ENCODE data around the gene COPS8.

Gene COPS8

DNA sequence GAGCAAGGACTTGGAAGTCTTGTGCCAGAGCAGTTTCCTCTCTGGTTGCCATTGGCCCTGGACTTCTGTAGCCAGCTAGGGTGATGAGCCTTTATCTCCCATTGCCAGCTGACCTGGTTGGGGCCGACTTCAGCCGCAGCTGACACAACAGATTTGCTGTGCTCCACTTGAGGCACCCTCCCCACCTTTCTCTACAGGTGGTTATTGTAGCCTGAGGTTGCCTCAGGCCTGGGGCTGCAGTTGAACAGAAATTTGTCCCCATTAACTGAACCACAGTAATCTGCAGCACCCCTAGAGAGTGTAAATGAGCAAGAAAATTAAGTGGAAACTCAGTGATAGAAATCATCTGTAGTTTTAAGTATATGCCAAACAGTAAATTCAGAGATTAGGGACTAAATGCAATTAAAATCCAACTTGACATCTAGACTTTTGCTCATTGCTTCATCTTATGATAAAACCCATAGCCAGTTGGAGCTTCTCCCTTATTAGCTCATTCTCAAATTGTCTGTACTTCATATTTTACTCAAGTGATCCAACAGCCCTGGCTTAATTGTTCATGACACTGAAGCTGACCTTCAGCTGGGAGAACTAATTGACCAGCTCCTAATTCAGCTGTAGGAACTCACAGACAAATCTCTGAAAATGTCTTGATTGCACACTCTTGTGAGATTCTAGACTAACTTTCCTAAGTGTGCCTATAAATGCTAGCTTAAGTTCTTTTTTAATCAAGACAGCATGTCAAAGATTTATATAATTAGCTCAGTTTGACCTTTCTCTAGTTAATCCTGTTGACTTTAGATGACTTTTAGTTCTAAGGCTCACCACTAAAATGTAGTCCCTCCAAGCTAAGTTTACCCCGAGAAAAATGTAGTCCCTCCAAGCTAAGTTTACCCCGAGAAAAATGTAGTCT lies 48.9 kb downstream of the COPS8 start:
- no peak for DNase-seq (ENCODE audit: extremely low spot score)
- ChIA-PET CTCF (interaction anchor here (1.0 to 1.4 kb wide), 4 partner anchors 13 to 287 kb away, joined by 3 to 6 read pairs (median 4); no protein-coding TSS in a partner anchor), POLR2A (no interaction called here)
- TF ChIP-seq, protein P1, sequence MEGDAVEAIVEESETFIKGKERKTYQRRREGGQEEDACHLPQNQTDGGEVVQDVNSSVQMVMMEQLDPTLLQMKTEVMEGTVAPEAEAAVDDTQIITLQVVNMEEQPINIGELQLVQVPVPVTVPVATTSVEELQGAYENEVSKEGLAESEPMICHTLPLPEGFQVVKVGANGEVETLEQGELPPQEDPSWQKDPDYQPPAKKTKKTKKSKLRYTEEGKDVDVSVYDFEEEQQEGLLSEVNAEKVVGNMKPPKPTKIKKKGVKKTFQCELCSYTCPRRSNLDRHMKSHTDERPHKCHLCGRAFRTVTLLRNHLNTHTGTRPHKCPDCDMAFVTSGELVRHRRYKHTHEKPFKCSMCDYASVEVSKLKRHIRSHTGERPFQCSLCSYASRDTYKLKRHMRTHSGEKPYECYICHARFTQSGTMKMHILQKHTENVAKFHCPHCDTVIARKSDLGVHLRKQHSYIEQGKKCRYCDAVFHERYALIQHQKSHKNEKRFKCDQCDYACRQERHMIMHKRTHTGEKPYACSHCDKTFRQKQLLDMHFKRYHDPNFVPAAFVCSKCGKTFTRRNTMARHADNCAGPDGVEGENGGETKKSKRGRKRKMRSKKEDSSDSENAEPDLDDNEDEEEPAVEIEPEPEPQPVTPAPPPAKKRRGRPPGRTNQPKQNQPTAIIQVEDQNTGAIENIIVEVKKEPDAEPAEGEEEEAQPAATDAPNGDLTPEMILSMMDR (IDR thresholded peaks at IDR 0.05; ENCODE audit: control extremely low read depth, extremely low read depth, low read depth, missing control alignments) = no peak

DNA sequence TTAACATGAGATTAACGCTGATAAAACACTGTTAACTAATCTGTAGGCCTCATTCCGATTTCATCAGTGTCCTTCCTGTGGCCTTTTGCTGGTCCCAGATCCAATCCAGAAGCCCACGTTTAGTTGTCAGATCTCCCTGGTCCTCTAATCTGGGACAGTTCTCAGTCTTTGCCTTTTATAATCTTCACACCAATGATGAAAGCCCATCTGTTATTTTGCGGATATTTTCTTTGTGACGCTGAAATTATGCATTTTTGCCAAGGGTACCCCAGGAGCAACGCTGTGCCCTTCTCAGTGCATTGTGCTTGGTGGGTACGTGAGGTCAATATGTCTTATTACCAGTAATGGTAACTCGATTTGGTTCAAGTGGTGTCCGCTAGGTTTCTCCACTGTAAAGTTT lies 51.1 kb downstream of the COPS8 start:
- DNase-seq (ENCODE audit: extremely low spot score) = no peak
- POLR2A ChIA-PET = no interaction called here
- CTCF ChIA-PET = no interaction called here
- TF ChIP-seq, protein P1 (IDR thresholded peaks at IDR 0.05; ENCODE audit: control extremely low read depth, extremely low read depth, low read depth, missing control alignments) = no peak

DNA sequence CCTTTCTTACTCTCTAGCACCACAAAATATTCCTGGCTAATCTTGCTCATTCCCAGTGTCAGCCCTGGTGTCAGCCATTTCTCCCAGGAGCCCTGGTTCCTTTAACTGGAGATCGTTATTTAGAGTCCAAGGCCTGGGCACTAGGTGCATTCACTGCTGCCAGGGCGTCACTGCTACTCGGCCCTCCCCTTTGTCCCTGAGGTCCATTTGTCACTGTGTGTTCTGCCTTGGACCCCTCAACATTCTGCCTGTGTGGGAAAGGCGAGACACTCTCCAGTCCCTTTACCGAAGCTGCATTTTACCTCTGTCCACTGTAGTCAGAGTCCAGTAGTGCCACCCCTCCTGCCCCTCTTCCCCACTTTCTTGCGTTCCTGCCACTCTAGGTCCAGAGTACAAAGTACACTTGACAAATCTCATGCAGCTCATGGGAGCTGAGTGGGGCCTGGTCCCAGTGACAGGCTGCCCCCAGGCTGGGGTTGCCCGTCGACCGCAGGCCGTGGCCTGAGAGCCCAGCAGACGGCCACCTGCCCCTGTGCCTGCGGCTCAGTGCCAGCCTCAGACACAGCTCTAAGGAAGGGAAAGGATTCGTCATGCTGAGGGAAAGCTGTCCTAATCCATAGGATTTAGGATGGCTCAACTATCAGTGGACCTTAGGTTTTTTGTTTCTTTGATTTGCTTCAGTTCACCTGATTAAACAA lies 52.1 kb downstream of the COPS8 start:
- TF ChIP-seq, protein P1 (IDR thresholded peaks at IDR 0.05; ENCODE audit: control extremely low read depth, extremely low read depth, low read depth, missing control alignments) = no peak
- DNase-seq (ENCODE audit: extremely low spot score) = no peak
- ChIA-PET CTCF (no interaction called here), POLR2A (no interaction called here)

DNA sequence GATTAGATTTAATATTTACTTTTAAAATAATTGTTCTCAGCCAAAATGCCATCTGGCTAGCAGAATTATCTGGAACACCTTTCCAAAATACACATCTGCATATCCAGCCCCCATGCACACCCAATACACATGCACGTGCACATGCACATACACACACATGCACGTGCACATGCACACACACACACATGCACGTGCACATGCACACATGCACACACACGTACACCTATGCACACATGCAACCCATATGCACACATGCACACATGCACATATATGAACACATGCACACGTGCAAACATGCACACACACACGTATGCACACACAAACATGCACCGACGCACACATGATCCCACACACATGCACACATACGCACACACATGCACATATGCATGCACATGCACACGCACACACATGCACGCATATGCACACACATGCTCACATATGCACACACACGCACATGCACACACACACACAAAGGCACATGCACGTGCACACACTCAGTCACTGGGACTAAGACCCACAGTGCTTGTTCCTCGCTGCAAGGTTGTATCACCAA lies 53.5 kb downstream of the COPS8 start:
- ChIA-PET POLR2A (no interaction called here), CTCF (no interaction called here)
- DNase-seq (ENCODE audit: extremely low spot score) = no peak
- TF ChIP-seq, protein P1 (IDR thresholded peaks at IDR 0.05; ENCODE audit: control extremely low read depth, extremely low read depth, low read depth, missing control alignments) = no peak

DNA sequence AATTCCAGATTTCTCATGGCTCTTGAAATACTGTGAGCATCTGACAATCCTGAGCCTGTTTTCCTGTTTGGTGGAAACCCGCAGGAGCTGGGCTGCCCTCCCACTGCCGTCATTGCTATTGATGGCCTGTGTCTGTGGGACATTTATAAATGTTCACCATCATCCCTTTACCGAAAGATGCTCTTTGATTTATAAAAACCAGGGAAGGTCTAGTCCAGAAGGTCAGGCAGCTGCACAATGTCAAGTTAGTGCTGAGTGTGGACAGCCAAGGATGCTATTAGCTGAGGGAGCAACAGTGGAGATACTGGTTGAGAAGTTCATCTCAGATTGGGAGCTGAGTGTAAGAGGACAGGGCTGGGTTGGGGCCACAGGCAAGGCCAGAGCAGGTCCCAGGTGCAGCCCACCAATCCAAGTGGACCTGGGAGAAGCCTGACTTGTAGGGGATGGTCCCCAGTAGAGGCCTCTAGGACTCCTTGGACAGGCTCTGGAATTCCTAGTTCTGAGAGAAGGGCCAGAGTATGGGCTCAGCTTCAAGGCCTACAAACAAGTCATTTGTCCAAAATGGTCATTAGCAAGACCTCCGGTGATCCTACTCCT lies 55.1 kb downstream of the COPS8 start:
- CTCF ChIA-PET = no interaction called here
- no peak for DNase-seq (ENCODE audit: extremely low spot score)
- TF ChIP-seq, protein P1 (IDR thresholded peaks at IDR 0.05; ENCODE audit: control extremely low read depth, extremely low read depth, low read depth, missing control alignments) = no peak
- POLR2A ChIA-PET = no interaction called here

DNA sequence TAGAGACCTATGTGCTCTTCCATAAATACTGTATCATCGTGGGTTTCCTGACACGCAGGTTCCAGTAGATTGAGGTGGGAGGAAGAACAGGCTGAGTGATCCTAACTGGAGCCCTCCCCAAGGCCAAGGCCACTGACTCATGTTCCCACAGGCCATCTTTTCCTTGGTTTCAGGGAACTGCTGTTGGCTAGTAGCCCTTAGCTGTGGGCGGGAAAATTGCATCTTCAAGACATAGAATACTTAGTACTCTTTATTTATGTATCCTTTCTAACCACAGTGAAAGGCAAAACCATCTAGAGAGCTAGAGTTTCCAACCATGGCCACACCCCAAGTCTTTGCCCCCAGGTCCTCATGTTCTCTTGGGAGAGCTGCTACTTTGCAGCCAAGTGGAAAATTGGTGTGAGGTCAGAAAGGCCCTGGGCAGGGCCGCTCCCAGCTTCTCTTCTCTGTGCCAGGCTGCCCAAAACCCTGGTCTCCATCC lies 55.9 kb downstream of the COPS8 start:
- TF ChIP-seq, protein P1 (IDR thresholded peaks at IDR 0.05; ENCODE audit: control extremely low read depth, extremely low read depth, low read depth, missing control alignments) = no peak
- DNase-seq (ENCODE audit: extremely low spot score) = no peak
- POLR2A ChIA-PET = no interaction called here
- CTCF ChIA-PET = interaction anchor here (1.9 kb wide), 1 partner anchor 20 kb away, joined by 5 read pairs; no protein-coding TSS in a partner anchor
